Astrocyte of the cerebellum (primary cell): Measurements from ENCODE around the gene GLB1L2.

Source experiments
- DNase-seq: peaks from one replicate; pipeline ENCODE4 v3.0.0-alpha.2; 2011; ENCODE audit warnings: low read depth
- H3K4me3 ChIP-seq: 2 replicates; pipeline ENCODE4 v1.5.1; 2011; ENCODE audit warnings: mild to moderate bottlenecking, low read depth, low read length, moderate library complexity
- CTCF ChIP-seq: IDR thresholded peaks from 2 replicates; pipeline ENCODE4 v1.5.1; 2012; ENCODE audit warnings: low read length, low read depth, moderate library complexity, mild to moderate bottlenecking; ENCODE audit errors: missing control alignments
- in situ Hi-C: cut with HindIII; loops from 2 replicates; pipeline ENCODE4 v1.10.0; 2017; ENCODE audit warnings: low sequenced_read_pairs

The GLB1L2 gene

GRCh38 chr11:134363592-134363991 is 31.8 kb downstream of the GLB1L2 start:
- no peak for TF ChIP-seq CTCF
- no peak for DNase-seq
- in situ Hi-C loops = no loop called here
- no peak overlapping the region for H3K4me3 ChIP-seq

GRCh38 chr11:134364261-134364660 is 32.5 kb downstream of the GLB1L2 start:
- DNase-seq = no peak
- no peak for TF ChIP-seq CTCF
- in situ Hi-C loops = no loop called here
- no peak overlapping the region for H3K4me3 ChIP-seq

- in situ Hi-C loops = no loop called here
- no peak for TF ChIP-seq CTCF
- no peak overlapping the region for H3K4me3 ChIP-seq
- no peak for DNase-seq
Measured at GRCh38 chr11:134365011-134365925, 33.5 kb downstream of the GLB1L2 start.

GRCh38 chr11:134366254-134366653 is 34.5 kb downstream of the GLB1L2 start:
- no peak overlapping the region for H3K4me3 ChIP-seq
- in situ Hi-C loops = no loop called here
- no peak for DNase-seq
- TF ChIP-seq CTCF = no peak

- in situ Hi-C loops = no loop called here
- no peak overlapping the region for H3K4me3 ChIP-seq
- no peak for TF ChIP-seq CTCF
- DNase-seq = no peak
Measured at GRCh38 chr11:134367781-134368180, 36.0 kb downstream of the GLB1L2 start.

GRCh38 chr11:134369656-134370525 is 38.1 kb downstream of the GLB1L2 start:
- H3K4me3 ChIP-seq = no peak overlapping the region
- in situ Hi-C loops = no loop called here
- no peak for TF ChIP-seq CTCF
- no peak for DNase-seq
